Measurements from ENCODE around the gene COL5A1. TPM values are rescaled to one million over a fixed set of nuclear protein-coding genes. Genes with fewer than 3 reads are reported as not detected.

Gene COL5A1
- total RNA-seq, 4 donors from 2014 or later = 14.0 to 23.9 (median 19.2) TPM

DNA sequence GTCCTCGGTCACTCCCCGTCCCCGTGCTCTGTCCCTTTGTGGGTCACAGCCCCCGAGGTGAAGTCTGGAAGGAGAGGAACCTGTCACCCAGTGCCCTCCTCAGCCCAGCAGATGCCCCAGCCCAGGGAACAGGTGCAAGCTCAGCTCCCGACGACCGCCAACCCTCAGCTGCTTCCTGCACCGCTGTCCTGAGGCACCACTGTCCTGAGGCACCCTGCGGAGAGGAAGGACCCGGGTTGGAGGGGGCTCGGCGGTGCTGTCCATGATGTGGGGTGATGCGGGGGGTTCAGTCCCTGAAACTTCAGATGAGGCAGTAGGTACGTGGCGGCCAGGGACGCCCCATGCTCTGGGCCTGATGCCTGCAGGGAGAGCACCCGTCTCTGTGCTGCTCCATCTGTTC, 81.4 kb downstream of the COL5A1 start:
- TF ChIP-seq, protein P1, sequence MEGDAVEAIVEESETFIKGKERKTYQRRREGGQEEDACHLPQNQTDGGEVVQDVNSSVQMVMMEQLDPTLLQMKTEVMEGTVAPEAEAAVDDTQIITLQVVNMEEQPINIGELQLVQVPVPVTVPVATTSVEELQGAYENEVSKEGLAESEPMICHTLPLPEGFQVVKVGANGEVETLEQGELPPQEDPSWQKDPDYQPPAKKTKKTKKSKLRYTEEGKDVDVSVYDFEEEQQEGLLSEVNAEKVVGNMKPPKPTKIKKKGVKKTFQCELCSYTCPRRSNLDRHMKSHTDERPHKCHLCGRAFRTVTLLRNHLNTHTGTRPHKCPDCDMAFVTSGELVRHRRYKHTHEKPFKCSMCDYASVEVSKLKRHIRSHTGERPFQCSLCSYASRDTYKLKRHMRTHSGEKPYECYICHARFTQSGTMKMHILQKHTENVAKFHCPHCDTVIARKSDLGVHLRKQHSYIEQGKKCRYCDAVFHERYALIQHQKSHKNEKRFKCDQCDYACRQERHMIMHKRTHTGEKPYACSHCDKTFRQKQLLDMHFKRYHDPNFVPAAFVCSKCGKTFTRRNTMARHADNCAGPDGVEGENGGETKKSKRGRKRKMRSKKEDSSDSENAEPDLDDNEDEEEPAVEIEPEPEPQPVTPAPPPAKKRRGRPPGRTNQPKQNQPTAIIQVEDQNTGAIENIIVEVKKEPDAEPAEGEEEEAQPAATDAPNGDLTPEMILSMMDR (IDR thresholded peaks at IDR 0.05; ENCODE audit: low read depth) = no peak

DNA sequence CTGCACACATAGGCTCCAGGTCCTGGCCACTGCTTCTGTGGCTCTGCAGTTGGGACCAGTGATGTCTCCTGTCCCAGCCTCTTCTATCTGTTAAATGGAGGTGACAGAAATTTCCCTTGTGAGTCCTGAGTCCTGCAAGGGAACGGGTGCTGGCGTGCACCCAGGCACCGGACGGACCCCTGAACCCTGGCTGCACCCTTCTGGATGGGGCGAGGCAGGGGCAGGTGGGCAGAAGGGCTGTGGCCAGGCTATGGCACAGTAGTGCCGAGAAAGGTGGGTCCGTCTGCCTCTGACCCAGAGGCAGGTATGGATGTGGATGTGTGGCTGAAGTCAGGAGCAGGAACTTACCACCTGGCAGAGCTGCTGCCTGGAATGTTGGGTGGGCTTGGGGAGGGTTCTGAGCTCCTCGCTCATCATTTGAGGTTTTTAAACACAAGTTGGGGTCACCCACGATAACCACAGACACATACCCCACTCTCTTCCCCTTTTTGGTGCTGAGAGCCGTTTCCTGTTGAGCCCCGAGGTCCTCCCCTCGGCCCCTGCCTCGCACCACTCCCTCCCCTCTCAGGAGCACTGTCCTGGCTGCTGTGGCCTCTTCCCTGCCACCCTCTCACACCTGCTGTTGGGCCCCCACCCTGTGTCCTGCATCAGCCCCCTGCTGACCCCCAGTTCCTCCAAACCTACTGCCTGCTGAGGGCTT, 82.0 kb downstream of the COL5A1 start:
- TF ChIP-seq, protein P1 (IDR thresholded peaks at IDR 0.05; ENCODE audit: low read depth) = no peak

DNA sequence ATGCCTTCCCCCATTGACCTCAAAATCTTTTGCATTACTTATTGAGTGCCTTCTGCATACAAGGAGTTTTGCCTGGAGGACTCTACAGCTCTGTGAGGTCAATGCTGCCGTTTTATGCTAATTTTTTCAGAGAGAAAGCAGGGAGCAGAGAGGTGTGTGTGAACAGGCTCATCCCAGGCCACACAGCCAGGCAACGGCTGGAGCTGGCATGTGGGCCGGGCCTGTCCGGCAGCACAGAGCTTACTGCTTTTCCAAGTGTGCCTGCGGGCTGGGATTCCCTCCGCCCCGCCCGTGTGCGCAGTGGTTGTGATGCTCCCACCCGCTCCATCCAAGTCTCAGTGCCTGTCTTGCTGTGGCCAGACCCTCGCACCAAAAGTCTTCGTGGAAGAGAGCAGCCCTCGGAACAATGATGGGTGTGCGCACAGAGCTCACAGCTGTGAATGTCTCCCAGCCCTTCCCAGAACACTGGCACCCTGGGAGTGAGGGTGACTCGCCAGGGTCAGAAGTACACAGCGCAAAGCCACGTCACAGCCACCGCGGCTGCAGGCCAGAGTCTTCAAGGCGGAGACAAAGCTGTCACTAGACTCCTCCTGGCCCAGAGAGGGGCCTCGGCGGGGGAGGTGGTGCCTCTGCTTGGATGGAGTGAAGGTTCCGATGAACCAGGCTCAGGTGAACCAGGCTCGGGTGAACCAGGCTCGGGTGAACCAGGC, 82.8 kb downstream of the COL5A1 start:
- TF ChIP-seq, protein P1 (IDR thresholded peaks at IDR 0.05; ENCODE audit: low read depth) = no peak

DNA sequence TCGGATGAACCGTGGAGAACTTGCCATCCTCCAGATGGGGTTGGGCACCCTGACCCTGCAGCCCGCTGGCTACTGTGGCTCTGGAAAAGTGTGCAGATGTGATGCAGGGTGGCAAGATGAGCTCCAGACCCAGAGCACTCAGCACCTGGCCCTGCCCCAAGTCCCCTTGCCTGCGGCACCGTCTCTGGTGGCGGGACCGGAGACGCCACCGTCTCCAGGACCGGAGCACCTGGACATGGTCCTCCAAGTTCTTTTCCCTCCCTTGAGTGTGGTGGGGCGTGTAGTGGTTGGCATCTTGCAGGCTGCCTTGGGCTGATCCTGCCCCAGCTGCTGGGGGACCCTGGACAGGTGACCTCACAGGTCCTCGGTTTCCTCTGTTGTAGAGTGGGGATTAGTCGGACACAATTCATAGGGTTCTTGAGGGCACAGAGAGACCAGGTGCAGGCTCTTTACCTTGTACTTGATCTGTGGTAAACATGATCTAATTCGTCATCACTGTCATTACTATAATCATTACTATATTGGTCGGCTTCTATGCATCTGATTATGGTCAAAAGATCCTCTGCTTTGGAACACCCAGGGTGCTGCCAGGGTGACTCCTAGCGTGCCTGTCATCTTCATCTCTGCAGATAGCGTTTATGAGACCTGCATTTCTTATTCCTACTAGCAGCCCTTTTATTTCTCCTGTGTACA, 83.5 kb downstream of the COL5A1 start:
- TF ChIP-seq, protein P1 (IDR thresholded peaks at IDR 0.05; ENCODE audit: low read depth) = no peak

DNA sequence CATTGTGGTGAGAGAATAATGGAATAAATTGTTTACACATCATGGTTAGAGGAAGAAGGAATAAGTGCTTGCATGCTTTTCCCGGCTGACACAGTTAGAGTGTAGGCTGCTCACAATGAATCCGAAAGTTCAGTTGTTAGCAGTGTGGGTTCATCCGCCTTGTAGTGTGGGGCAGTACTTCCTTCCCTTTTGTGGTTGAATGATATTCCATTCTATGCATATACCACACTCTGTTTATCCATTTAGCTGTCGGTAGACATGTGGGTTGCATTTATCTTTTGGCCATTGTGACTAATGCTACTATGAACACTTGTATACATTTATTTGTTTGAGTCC, 84.0 kb downstream of the COL5A1 start:
- TF ChIP-seq, protein P1 (IDR thresholded peaks at IDR 0.05; ENCODE audit: low read depth) = no peak

DNA sequence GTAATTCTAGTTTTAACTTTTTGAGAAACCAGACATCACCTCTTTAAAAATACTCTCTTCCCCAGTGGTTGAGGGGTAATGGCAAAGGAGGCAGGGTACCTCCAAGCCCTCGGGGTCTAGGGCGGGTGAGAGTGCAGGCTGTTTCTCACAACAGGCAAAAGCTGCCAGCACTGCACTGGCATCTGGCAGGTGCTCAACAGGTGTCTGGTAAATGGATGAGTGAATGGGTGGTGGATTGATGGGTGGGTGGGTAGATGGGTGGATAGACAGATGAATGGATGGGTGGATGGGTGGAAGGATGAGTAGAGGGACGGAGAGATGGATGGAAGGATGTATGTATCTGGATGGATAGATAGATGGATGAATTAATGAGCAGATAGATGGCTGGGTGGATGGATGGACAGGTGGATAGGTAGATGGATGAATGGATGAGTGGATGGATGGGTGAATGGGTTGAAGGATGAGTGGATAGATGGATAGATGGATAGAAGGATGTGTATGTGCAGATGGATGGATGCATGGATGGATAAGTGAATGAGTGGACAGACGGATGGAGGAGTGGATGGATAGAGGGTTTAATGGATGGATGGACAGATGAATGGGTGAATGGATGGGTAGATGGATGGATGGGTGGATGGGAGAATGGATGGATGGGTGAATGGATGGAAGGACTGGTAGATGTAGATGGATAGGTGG, 84.6 kb downstream of the COL5A1 start:
- TF ChIP-seq, protein P1 (IDR thresholded peaks at IDR 0.05; ENCODE audit: low read depth) = no peak

DNA sequence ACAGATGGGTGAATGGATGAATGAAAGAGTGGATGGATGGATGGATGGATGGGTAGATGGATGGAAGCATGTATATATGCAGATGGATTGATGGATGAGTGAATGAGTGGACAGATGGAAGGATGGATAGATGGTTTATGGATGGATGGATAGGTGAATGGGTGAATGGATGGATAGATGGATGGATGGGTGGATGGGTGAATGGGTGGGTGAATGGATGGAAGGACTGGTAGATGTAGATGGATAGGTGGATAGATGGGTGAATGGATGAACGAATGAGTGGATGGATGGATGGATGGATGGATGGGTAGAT, 85.1 kb downstream of the COL5A1 start:
- TF ChIP-seq, protein P1 (IDR thresholded peaks at IDR 0.05; ENCODE audit: low read depth) = no peak

Measured in subcutaneous adipose tissue (tissue), 4 donors.